ENCODE measurements around the gene GBP4.
"Not testable (repeated sequence)": the region's sequence is repeated elsewhere in the genome, so short reads cannot be mapped to it uniquely, and the experiment has no call there.

Gene GBP4

GRCh38 chr1:89198491-89199072 is at the start of gene GBP4:
GBP4 (minus strand) TSS chr1:89198942; CDS start chr1:89198834, 108 bp downstream.
- peak; percentile 37 to 41 for DNase-seq

DNA sequence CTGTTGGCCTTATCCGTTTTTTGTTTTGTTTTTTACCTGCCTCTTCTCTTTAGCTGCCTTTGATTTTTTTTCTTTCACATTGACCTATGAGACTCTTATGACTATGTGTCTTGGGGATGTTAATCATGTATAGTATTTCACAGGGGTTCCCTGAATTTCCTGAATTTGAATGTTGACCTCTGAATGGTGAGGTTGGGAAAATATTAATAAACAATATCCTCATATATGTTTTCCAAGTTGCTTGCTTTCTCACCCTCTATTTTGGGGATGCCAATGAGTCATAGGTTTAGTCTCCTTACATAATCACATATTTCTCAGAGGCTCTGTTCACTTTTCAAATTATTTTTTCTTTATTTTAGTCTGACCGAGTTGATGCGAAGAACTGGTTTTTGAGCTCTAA is 44.3 kb upstream of the GBP4 start:
- no peak for DNase-seq

DNA sequence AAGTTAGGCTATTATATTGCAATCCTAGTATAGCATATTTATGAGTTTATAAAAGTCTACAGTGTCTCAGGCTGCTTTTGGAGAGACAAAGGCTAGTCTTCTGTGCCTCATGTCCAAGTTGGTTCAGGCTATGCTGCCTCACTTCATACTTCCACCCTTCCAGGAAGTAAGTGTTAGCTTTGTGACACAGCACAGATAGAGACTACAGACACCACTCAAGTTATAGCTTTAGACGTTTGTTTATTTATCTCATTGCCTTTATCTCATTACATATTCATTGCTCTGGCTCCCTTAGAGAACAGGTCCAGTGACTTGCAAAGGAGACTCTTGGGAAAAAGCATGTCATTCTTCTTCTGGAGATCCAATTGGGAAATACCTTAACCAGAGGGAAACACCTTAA is 22.6 kb upstream of the GBP4 start:
- DNase-seq: no peak

DNA sequence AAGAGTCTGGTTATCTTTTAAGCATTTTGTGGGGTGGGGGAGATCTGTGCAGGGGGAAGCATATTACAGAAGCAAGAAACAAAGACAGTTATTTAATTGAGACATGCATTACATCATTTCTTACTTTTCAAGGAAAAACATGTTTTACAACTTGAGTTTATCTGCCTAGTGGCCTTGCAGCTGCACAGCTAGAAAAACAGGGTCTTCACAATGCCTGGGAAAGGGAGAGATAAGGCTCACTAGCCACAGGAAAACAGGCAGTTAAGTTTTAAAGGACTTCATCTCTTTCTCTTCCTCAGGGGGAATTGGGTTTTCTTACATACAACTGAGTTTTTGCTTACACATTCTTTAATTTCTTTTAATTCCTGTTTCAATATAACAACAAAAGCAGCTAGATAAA is 21.1 kb upstream of the GBP4 start:
- DNase-seq: not testable (repeated sequence)

- DNase-seq: not testable (repeated sequence)
Observed at GRCh38 chr1:89218941-89219340, 20.2 kb upstream of the GBP4 start.

GRCh38 chr1:89213347-89213746 is 14.6 kb upstream of the GBP4 start:
- no peak for DNase-seq

DNA sequence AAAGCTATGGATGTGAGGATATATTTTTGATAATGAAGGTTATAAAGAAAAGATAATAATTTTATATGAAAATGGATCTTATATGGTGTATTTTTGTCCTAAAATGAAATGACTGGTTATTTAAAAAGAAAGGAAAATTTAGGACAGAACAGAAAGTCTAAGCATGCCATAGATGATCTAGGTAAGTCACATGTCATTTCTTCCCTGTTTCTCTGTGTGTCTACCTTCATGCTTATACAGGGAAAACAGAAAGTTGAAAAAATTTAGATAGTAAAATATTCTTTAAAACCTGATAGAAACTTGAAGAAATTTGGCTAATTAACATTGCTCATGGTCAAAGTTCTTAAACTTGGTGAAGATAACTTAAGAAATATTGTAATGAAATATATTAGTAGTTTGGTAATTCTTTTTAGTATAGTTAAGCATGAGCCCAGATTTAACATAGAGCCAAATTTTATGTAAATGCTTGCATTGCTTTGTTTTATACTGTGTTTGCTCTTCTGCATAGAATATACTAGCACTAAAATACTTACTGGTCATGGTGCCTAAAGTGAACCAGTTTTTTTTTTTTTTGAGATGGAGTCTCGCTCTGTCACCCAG is 12.4 kb upstream of the GBP4 start:
- DNase-seq: no peak

GRCh38 chr1:89206373-89206772 is 7.6 kb upstream of the GBP4 start:
- DNase-seq: no peak

DNA sequence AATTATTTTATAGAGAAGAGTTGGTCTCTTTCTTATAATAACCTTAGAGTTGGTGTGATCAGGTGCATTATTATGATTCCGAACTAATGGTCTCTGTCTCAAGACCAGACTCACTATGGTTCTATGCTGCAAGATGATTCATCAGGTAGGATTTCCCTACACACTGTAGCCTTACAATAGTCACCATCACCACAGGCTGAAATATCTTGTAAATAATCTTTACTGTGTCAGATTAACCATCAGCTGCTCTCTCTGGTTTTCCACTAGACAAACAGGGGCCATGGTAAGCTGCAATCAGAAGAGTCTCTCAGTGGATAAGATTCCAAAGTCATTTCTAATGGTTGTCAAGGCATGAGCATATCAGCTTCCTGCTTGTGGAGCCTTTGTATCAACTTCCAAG is 4.4 kb upstream of the GBP4 start:
- no peak for DNase-seq

DNA sequence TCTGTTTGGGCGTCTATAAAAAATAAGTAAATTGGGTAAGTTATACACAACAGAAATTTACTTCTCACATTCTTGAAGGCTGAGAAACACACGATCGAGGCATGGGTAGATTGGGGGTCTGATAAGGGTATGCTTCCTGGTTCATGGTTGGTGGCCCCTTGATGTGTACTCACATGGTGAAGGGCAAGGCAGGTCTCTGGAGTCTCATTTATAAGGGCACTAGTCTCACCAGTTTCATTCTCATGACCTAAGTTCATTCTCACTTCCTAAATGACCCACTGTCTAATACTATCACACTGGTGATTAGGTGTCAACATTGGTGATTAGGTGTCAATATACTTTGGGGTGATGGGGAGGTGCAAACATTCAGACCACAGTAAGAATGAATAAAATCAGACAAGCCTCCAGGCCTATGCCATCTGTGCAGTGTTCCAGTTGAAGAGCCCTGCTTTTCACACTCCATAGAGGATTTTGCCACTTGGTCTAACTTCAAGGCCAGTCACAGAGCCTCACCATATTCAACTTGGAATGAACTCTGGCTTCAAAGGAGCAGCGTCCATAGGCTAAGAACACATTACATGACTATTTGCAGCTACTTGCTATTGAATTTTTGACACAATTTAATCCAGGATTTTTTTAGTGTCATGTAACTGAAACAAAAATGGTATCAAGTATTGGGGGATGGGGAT is 2.5 kb upstream of the GBP4 start:
- DNase-seq: no peak

GRCh38 chr1:89200663-89201062 is 1.9 kb upstream of the GBP4 start:
- no peak for DNase-seq

DNA sequence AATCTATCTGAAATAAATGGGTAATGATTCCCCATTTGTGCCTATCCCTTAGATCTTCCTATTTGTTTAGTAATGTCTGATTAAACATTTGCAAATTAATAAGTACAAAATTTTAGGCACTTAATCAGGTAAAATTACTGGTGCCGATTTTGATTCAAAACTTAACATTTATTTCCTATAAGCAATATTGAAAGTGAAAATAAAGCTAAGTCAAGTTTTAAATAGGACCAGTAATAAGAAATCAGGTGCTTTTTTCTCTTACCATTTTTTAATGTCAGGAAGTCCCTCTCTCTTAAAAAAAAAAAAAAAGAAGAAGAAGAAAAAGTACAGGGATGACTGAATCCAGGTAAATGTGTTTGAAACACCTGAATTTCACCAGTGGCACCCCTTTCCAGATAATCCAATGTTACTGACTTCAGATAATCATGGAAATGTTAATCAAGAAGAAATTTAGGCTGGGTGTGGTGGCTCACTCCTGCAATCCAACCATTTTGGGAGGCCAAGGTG is 836 bp upstream of the GBP4 start:
- no peak for DNase-seq

- DNase-seq: no peak
Observed at GRCh38 chr1:89198081-89198480, 661 bp downstream of the GBP4 start.

DNA sequence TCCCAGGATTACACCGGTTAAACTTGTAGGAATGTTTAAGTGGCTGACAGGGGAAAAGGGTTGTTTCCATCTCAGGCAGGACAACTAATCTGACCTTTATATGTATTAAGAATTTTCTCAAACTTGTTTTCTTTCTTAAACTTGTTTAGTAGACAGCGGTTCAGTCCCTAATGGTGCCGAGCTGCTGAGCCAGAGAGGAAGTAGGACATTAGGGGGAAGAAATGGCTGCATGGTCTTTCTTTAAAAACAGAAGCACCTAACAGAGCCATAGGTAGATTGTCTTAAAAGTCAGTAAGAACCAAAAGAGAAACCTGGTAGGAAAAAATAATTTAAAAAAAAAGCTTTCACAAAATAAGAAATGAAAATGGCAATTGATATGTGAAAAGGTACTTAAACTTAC is 3.3 kb downstream of the GBP4 start:
- DNase-seq: no peak

DNA sequence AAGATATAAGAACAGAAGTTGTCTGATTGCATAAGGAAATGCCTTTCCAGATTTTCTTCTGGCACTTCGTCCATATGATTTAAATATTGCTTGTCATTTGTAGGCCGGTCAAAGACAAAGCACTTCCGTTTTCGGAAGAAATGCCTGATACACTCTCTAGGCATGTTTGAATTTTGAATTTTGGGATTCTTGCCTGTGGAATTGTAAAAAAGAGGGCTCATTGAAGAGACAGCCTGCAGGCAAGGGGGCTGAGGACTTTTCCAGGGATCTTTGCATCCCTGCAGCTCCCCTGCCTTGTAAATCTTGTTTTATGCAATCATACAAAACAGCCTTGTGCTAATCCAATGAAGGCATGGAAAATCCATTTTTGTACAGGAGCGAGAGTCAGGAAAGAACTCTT is 7.4 kb downstream of the GBP4 start:
- no peak for DNase-seq

DNA sequence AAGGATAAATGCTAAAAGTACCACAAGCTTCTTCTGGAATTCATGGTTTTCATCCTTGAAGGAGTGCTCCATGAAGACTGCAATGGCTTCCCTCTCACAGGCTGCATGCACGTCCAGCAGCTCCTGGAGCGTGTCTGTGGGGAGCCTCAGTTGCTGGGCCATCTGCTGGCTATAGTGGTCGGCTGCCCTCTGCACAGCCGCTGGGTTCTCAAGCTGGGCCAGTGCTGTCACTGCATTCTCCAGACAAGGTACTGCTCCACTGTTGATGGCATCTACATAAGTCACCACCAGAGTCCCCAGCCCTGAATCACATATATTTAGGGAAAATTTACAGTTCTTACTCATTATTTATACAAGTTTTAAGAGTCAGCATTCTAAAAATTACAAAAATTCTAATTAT is 8.7 kb downstream of the GBP4 start:
- no peak for DNase-seq

- no peak for DNase-seq
Observed at GRCh38 chr1:89179343-89179742, 19.4 kb downstream of the GBP4 start.

- no peak for DNase-seq
Observed at GRCh38 chr1:89176971-89177370, 21.8 kb downstream of the GBP4 start.

- no peak for DNase-seq
Observed at GRCh38 chr1:89175601-89176256, 23.0 kb downstream of the GBP4 start, which contains the start of gene GBP7. GBP7 (minus strand) TSS chr1:89176003; CDS start chr1:89171935, 4,068 bp downstream.

DNA sequence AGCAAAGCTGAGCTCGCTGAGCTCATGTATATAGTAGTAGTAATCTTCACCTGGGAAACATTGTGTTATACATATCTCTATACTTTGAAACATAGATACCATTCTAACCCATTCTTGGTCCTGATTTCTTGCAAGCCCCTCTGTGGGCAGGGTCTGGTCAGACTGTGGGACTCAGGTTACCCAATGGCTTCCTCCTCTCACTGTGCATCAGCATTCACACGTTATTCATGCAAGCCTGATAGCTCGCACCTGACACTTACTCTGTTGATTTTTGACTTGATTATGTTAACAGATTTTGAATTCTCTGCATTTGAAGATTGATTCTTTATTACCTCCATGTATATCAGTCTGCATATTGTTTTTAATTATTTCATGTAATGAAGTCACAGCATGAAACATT is 24.3 kb downstream of the GBP4 start:
- no peak for DNase-seq

DNA sequence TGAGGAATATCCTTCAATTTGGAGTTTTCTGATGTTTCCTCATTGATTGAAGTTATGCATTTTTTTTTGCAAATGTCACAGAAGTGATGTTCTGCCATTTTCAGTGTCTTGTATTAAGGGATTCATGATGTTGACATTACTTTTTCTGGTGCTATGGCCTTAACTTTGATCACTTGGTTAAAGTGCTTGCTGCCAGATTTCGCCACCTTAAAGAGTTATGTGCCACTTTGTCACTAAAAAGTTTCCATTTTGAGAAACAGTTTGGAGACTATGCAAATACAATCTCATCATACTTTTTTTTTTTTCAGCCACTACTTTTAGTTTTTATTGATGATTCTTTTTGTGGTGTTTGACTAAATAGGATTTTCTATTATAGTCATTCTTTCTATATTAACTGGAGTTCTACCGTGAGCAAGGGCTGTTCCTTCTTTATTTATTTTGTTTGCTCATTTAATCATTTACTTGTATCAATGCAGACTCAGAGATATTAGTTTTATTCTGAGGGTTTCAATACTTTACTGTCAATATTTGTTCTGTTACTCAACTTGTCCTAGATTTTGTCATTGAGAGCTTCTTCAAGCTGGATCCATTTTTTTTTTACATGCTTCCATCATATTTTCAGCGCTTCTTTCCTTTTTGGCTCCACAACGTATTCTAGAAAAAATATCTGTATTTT is 26.1 kb downstream of the GBP4 start:
- DNase-seq: no peak

DNA sequence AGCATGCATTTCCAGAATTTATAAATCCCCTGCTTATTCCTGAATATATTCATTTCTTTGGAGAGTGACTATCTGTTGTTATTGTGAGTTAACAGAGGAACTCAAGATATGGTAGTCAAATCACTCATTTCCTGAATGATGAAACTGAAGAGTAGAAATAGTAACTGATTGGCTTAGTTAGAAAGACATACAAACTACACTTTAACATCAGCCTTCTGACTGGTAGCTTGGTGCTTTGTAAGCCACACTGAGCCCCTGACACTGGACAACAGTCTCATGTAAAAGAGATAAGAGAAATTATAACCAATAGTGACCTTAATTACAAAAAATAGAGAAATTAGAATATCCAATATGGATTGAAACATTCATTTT is 27.7 kb downstream of the GBP4 start:
- DNase-seq: no peak
